BJ (cell line): ENCODE measurements around the gene TPM3. TPM values are rescaled to one million over a fixed set of nuclear protein-coding genes. Genes with fewer than 3 reads are reported as not detected.

Experiments used
- CTCF ChIA-PET: fragments of 350-600 bp; formaldehyde crosslinking; extraction: SDS; loops from one replicate; lab custom pipeline; 2021; ENCODE audit warnings: antibody characterized with exemption, inconsistent platforms; lab: Yijun Ruan, JAX
- POLR2A ChIA-PET: fragments of 300-600 bp; sonication (Branson Sonifier 250); formaldehyde crosslinking; extraction: SDS; loops from one replicate; lab custom pipeline; 2021; ENCODE audit warnings: antibody characterized with exemption; lab: Charles Lee
- DNase-seq: peaks from one replicate; pipeline ENCODE4 v3.0.0-alpha.2; 2011; ENCODE audit warnings: low read depth
- H3K27me3 ChIP-seq: 2 replicates; pipeline ENCODE4 v1.6.0; 2011; ENCODE audit warnings: low read length; ENCODE audit not compliant: control insufficient read depth, insufficient read depth
- H3K36me3 ChIP-seq: 2 replicates; pipeline ENCODE4 v1.5.1; 2011; ENCODE audit warnings: low read length; ENCODE audit not compliant: control insufficient read depth, insufficient read depth
- H3K4me3 ChIP-seq: 2 replicates; pipeline ENCODE4 v1.5.1; 2011; ENCODE audit warnings: low read depth, mild to moderate bottlenecking, control low read depth, low read length
- CTCF ChIP-seq: IDR thresholded peaks from 2 replicates; pipeline ENCODE4 v1.5.1; 2011; ENCODE audit warnings: low read depth, mild to moderate bottlenecking, control low read depth, inconsistent platforms, low read length, moderate library complexity; ENCODE audit not compliant: insufficient read depth
- polyA plus RNA-seq: library from polyadenylated mRNA; depleted of rRNA; stranded (reverse); fragments of >200 nt; gene quantifications from 2 replicates; pipeline ENCODE4 v1.2.3, GENCODE V29; 2011

Gene TPM3
- polyA plus RNA-seq, 1 experiment = 275 TPM

- H3K36me3 ChIP-seq = peaks cover 14% of the 10 kb centered on the region
These were observed 32.3 kb downstream of the TPM3 start for GRCh38 chr1:154159554-154159953.

GRCh38 chr1:154158307-154159125 is 33.4 kb downstream of the TPM3 start:
- CTCF ChIA-PET = no interaction called here
- no peak for TF ChIP-seq CTCF
- peaks cover 7% of the 10 kb centered on the region for H3K36me3 ChIP-seq

More at GRCh38 chr1:154159554-154159953, 32.3 kb downstream of the TPM3 start:
- ChIA-PET POLR2A (no interaction called here), CTCF (no interaction called here)
- DNase-seq = no peak
- Histone ChIP-seq H3K27me3 (no peaks in the 10 kb centered on the region), H3K4me3 (no peak overlapping the region)
- TF ChIP-seq CTCF = no peak

GRCh38 chr1:154157520-154158306 is 34.2 kb downstream of the TPM3 start:
- no peaks in the 10 kb centered on the region for H3K27me3 ChIP-seq
- no peak for TF ChIP-seq CTCF
- CTCF ChIA-PET = no interaction called here
- H3K36me3 ChIP-seq = peaks cover 7% of the 10 kb centered on the region
- no peak for DNase-seq
- no peak overlapping the region for H3K4me3 ChIP-seq
- POLR2A ChIA-PET = no interaction called here

More at GRCh38 chr1:154158307-154159125, 33.4 kb downstream of the TPM3 start:
- no peak overlapping the region for H3K4me3 ChIP-seq
- H3K27me3 ChIP-seq = no peaks in the 10 kb centered on the region
- no peak for DNase-seq
- POLR2A ChIA-PET = no interaction called here

GRCh38 chr1:154155251-154155650 is 36.6 kb downstream of the TPM3 start:
- Histone ChIP-seq H3K27me3 (no peaks in the 10 kb centered on the region), H3K36me3 (peaks cover 2% of the 10 kb centered on the region), H3K4me3 (no peak overlapping the region)
- ChIA-PET POLR2A (no interaction called here), CTCF (interaction anchor here (0.6 to 2.2 kb wide), 4 partner anchors 9 to 23 kb away, joined by 3 to 9 read pairs (median 4); no protein-coding TSS in a partner anchor)
- TF ChIP-seq CTCF = no peak
- no peak for DNase-seq
